NT2/D1 (cell line): ENCODE data around the gene NCS1.

Source experiments
- DNase-seq: peaks from one replicate; pipeline ENCODE4 v3.0.0-alpha.2; 2011; ENCODE audit warnings: low read depth, low spot score
- H3K27me3 ChIP-seq: 2 replicates; pipeline ENCODE4 v1.6.0; 2011; ENCODE audit warnings: mild to moderate bottlenecking; ENCODE audit not compliant: insufficient read length, insufficient read depth
- H3K36me3 ChIP-seq: 2 replicates; pipeline ENCODE4 v1.6.1; 2011; ENCODE audit warnings: mild to moderate bottlenecking, low read length, mixed read lengths; ENCODE audit not compliant: insufficient read depth, insufficient read length
- H3K4me1 ChIP-seq: 2 replicates; pipeline ENCODE4 v1.5.1; 2011; ENCODE audit not compliant: insufficient read depth, insufficient read length
- H3K4me3 ChIP-seq: 2 replicates; pipeline ENCODE4 v1.5.1; 2011; ENCODE audit warnings: low read depth; ENCODE audit not compliant: insufficient read length
- H3K9ac ChIP-seq: 2 replicates; pipeline ENCODE4 v1.6.0; 2011; ENCODE audit warnings: low read depth; ENCODE audit not compliant: insufficient read length
- H3K9me3 ChIP-seq: 2 replicates; pipeline ENCODE4 v1.5.1; 2011; ENCODE audit warnings: mild to moderate bottlenecking, low read length; ENCODE audit not compliant: insufficient read depth
- SUZ12 ChIP-seq: IDR thresholded peaks from 2 replicates; pipeline ENCODE4 v1.6.1; 2011; ENCODE audit not compliant: insufficient read length, insufficient read depth; ENCODE audit errors: extremely low read depth
- YY1 ChIP-seq: IDR thresholded peaks from 2 replicates; pipeline ENCODE4 v1.6.1; 2011; ENCODE audit not compliant: insufficient read length, insufficient read depth
- ZNF274 ChIP-seq: IDR thresholded peaks from 2 replicates; pipeline ENCODE4 v1.6.1; 2011; ENCODE audit warnings: mild to moderate bottlenecking, low read depth, low read length

The NCS1 gene

DNA sequence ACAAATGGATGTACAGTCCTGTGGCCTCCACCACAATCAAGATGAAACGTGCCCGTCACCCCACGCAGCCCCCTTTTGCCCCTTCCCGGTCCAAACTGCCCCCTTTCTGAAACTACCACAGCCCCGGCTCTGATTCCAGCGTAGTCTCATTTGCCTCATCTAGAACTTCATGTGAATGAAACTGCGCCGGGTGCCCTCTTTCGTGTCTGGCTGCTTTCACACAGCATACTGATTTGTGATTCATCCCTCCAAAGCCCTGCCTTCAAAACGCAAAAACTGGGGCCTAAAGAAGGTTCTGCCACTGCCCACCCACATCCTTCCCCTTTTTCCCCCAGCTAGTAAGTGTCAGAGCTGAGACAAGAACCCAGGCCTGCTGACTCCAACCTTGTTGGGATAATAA, 31.5 kb upstream of the NCS1 start:
- Histone ChIP-seq H3K4me1 (peaks cover 35% of the 10 kb centered on the region), H3K27me3 (no peaks in the 10 kb centered on the region)
- no peak for TF ChIP-seq ZNF274
- TF ChIP-seq YY1 = no peak
- no peak for TF ChIP-seq SUZ12

GRCh38 chr9:130142056-130142455, 30.1 kb upstream of the NCS1 start:
- no peak for DNase-seq
- H3K4me3 ChIP-seq = no peak overlapping the region
- H3K9ac ChIP-seq = no peak overlapping the region
- H3K9me3 ChIP-seq = no peaks in the 10 kb centered on the region
- TF ChIP-seq ZNF274 = no peak
- TF ChIP-seq YY1 = no peak
- TF ChIP-seq SUZ12 = no peak
- no peaks in the 10 kb centered on the region for H3K27me3 ChIP-seq
- H3K36me3 ChIP-seq = peaks cover 3% of the 10 kb centered on the region
- H3K4me1 ChIP-seq = peaks cover 35% of the 10 kb centered on the region

More for the DNA sequence above, 31.5 kb upstream of the NCS1 start:
- peaks cover 11% of the 10 kb centered on the region for H3K36me3 ChIP-seq
- no peak overlapping the region for H3K4me3 ChIP-seq
- no peaks in the 10 kb centered on the region for H3K9me3 ChIP-seq
- no peak overlapping the region for H3K9ac ChIP-seq
- DNase-seq = no peak

- TF ChIP-seq SUZ12 (no peak), ZNF274 (no peak), YY1 (no peak)
- peaks cover 35% of the 10 kb centered on the region for H3K4me1 ChIP-seq
- no peak overlapping the region for H3K9ac ChIP-seq
- H3K9me3 ChIP-seq = no peaks in the 10 kb centered on the region
- no peak for DNase-seq
- H3K36me3 ChIP-seq = no peaks in the 10 kb centered on the region
- no peaks in the 10 kb centered on the region for H3K27me3 ChIP-seq
- H3K4me3 ChIP-seq = no peak overlapping the region
These were observed 29.6 kb upstream of the NCS1 start for GRCh38 chr9:130142641-130143040.

GRCh38 chr9:130143279-130143893, 28.8 kb upstream of the NCS1 start:
- peaks cover 32% of the 10 kb centered on the region for H3K4me1 ChIP-seq

GRCh38 chr9:130143958-130144366, 28.2 kb upstream of the NCS1 start:
- peaks cover 28% of the 10 kb centered on the region for H3K4me1 ChIP-seq
- no peaks in the 10 kb centered on the region for H3K36me3 ChIP-seq
- peak overlapping the region; percentile 43 for H3K9ac ChIP-seq
- no peak overlapping the region for H3K4me3 ChIP-seq
- DNase-seq = no peak
- H3K9me3 ChIP-seq = no peaks in the 10 kb centered on the region
- no peaks in the 10 kb centered on the region for H3K27me3 ChIP-seq
- TF ChIP-seq SUZ12 (no peak), YY1 (no peak), ZNF274 (no peak)

More at GRCh38 chr9:130143279-130143893, 28.8 kb upstream of the NCS1 start:
- Histone ChIP-seq H3K36me3 (no peaks in the 10 kb centered on the region), H3K9me3 (no peaks in the 10 kb centered on the region), H3K27me3 (no peaks in the 10 kb centered on the region), H3K9ac (peak overlapping the region; percentile 43), H3K4me3 (no peak overlapping the region)
- no peak for DNase-seq
- no peak for TF ChIP-seq ZNF274
- TF ChIP-seq YY1 = no peak
- no peak for TF ChIP-seq SUZ12

- Histone ChIP-seq H3K4me3 (no peak overlapping the region), H3K36me3 (no peaks in the 10 kb centered on the region), H3K4me1 (peaks cover 25% of the 10 kb centered on the region), H3K9me3 (no peaks in the 10 kb centered on the region), H3K27me3 (no peaks in the 10 kb centered on the region), H3K9ac (no peak overlapping the region)
- TF ChIP-seq YY1 (no peak), SUZ12 (no peak), ZNF274 (no peak)
- DNase-seq = no peak
These were observed 27.5 kb upstream of the NCS1 start for GRCh38 chr9:130144703-130145102.

GRCh38 chr9:130145658-130146057, 26.5 kb upstream of the NCS1 start:
- Histone ChIP-seq H3K36me3 (no peaks in the 10 kb centered on the region), H3K27me3 (no peaks in the 10 kb centered on the region), H3K9ac (no peak overlapping the region), H3K4me1 (peaks cover 25% of the 10 kb centered on the region), H3K9me3 (no peaks in the 10 kb centered on the region), H3K4me3 (no peak overlapping the region)
- DNase-seq = no peak
- TF ChIP-seq YY1 = no peak
- no peak for TF ChIP-seq SUZ12
- TF ChIP-seq ZNF274 = no peak

GRCh38 chr9:130147198-130147597, 25.0 kb upstream of the NCS1 start:
- no peak for DNase-seq
- TF ChIP-seq YY1 (no peak), SUZ12 (no peak), ZNF274 (no peak)
- no peaks in the 10 kb centered on the region for H3K9me3 ChIP-seq

More at GRCh38 chr9:130147198-130147597, 25.0 kb upstream of the NCS1 start:
- no peak overlapping the region for H3K9ac ChIP-seq
- H3K27me3 ChIP-seq = no peaks in the 10 kb centered on the region
- H3K36me3 ChIP-seq = no peaks in the 10 kb centered on the region
- H3K4me3 ChIP-seq = no peak overlapping the region
- peaks cover 20% of the 10 kb centered on the region for H3K4me1 ChIP-seq
